Rectal smooth muscle tissue (tissue), 1 donor: ENCODE results near the gene BTN1A1.
"Not testable (repeated sequence)": the region's sequence is repeated elsewhere in the genome, so short reads cannot be mapped to it uniquely, and the experiment has no call there.

Experiments used
- H3K27ac ChIP-seq: one replicate; pipeline ENCODE4 v1.7.0; 2013; ENCODE audit warnings: low read depth, low read length, inconsistent platforms
- H3K27me3 ChIP-seq: one replicate; pipeline ENCODE4 v1.7.0; 2013; ENCODE audit warnings: low read length; ENCODE audit not compliant: control insufficient read depth, insufficient read depth
- H3K36me3 ChIP-seq: one replicate; pipeline ENCODE4 v1.7.0; 2013; ENCODE audit warnings: low read length; ENCODE audit not compliant: control insufficient read depth, insufficient read depth
- H3K4me1 ChIP-seq: one replicate; pipeline ENCODE4 v1.7.0; 2013; ENCODE audit warnings: low read length; ENCODE audit not compliant: control insufficient read depth, insufficient read depth
- H3K4me3 ChIP-seq: one replicate; pipeline ENCODE4 v1.7.0; 2013; ENCODE audit warnings: low read length
- H3K9ac ChIP-seq: one replicate; pipeline ENCODE4 v1.7.0; 2013; ENCODE audit warnings: low read length

Gene BTN1A1

GRCh38 chr6:26501482-26501986, 1.4 kb downstream of the BTN1A1 start:
- Histone ChIP-seq H3K27me3 (peaks cover 13% of the 10 kb centered on the region), H3K9ac (no peak overlapping the region), H3K36me3 (no peaks in the 10 kb centered on the region), H3K27ac (no peak overlapping the region), H3K4me3 (peak overlapping the region; percentile 63), H3K4me1 (no peaks in the 10 kb centered on the region)

GRCh38 chr6:26502165-26502564, 2.1 kb downstream of the BTN1A1 start:
- Histone ChIP-seq H3K9ac (no peak overlapping the region), H3K36me3 (no peaks in the 10 kb centered on the region), H3K4me1 (no peaks in the 10 kb centered on the region), H3K27me3 (peaks cover 13% of the 10 kb centered on the region), H3K4me3 (no peak overlapping the region), H3K27ac (no peak overlapping the region)

GRCh38 chr6:26502626-26503025, 2.5 kb downstream of the BTN1A1 start:
- no peaks in the 10 kb centered on the region for H3K36me3 ChIP-seq
- no peak overlapping the region for H3K4me3 ChIP-seq
- H3K27me3 ChIP-seq: peaks cover 13% of the 10 kb centered on the region
- H3K27ac ChIP-seq: no peak overlapping the region
- H3K9ac ChIP-seq: no peak overlapping the region
- no peaks in the 10 kb centered on the region for H3K4me1 ChIP-seq

GRCh38 chr6:26507658-26508057, 7.6 kb downstream of the BTN1A1 start:
- H3K4me3 ChIP-seq: no peak overlapping the region
- no peaks in the 10 kb centered on the region for H3K4me1 ChIP-seq
- H3K9ac ChIP-seq: no peak overlapping the region
- no peaks in the 10 kb centered on the region for H3K36me3 ChIP-seq
- H3K27ac ChIP-seq: no peak overlapping the region
- H3K27me3 ChIP-seq: peaks cover 3% of the 10 kb centered on the region

GRCh38 chr6:26511033-26511432, 10.9 kb downstream of the BTN1A1 start:
- not testable (repeated sequence) for H3K36me3 ChIP-seq, H3K27me3 ChIP-seq, H3K4me3 ChIP-seq, H3K4me1 ChIP-seq, H3K27ac ChIP-seq, H3K9ac ChIP-seq

- no peak overlapping the region for H3K27ac ChIP-seq
- no peaks in the 10 kb centered on the region for H3K36me3 ChIP-seq
- H3K4me3 ChIP-seq: no peak overlapping the region
- H3K9ac ChIP-seq: no peak overlapping the region
- H3K27me3 ChIP-seq: no peaks in the 10 kb centered on the region
- no peaks in the 10 kb centered on the region for H3K4me1 ChIP-seq
Observed at GRCh38 chr6:26514984-26515383, 14.9 kb downstream of the BTN1A1 start.

GRCh38 chr6:26516481-26517427, 16.7 kb downstream of the BTN1A1 start:
- H3K36me3 ChIP-seq: no peaks in the 10 kb centered on the region
- no peak overlapping the region for H3K27ac ChIP-seq
- H3K27me3 ChIP-seq: no peaks in the 10 kb centered on the region
- H3K9ac ChIP-seq: no peak overlapping the region
- peaks cover 5% of the 10 kb centered on the region for H3K4me1 ChIP-seq
- no peak overlapping the region for H3K4me3 ChIP-seq

- peaks cover 5% of the 10 kb centered on the region for H3K4me1 ChIP-seq
- H3K4me3 ChIP-seq: no peak overlapping the region
- H3K27ac ChIP-seq: no peak overlapping the region
- H3K36me3 ChIP-seq: no peaks in the 10 kb centered on the region
- no peaks in the 10 kb centered on the region for H3K27me3 ChIP-seq
- no peak overlapping the region for H3K9ac ChIP-seq
Observed at GRCh38 chr6:26519359-26519758, 19.3 kb downstream of the BTN1A1 start.

GRCh38 chr6:26520237-26520849, 20.2 kb downstream of the BTN1A1 start:
- no peaks in the 10 kb centered on the region for H3K27me3 ChIP-seq
- no peaks in the 10 kb centered on the region for H3K36me3 ChIP-seq
- H3K9ac ChIP-seq: peak overlapping the region; percentile 10
- peaks cover 5% of the 10 kb centered on the region for H3K4me1 ChIP-seq
- peak overlapping the region; percentile 72 for H3K27ac ChIP-seq
- H3K4me3 ChIP-seq: peak overlapping the region; percentile 59

- Histone ChIP-seq H3K9ac (peak overlapping the region; percentile 45), H3K36me3 (no peaks in the 10 kb centered on the region), H3K4me1 (peaks cover 5% of the 10 kb centered on the region), H3K27me3 (no peaks in the 10 kb centered on the region), H3K4me3 (peak overlapping the region; percentile 77), H3K27ac (peak overlapping the region; percentile 97)
Observed at GRCh38 chr6:26520850-26521599, 20.9 kb downstream of the BTN1A1 start.

- Histone ChIP-seq H3K4me3 (peak overlapping the region; percentile 77), H3K9ac (peak overlapping the region; percentile 45), H3K27me3 (no peaks in the 10 kb centered on the region), H3K36me3 (no peaks in the 10 kb centered on the region), H3K4me1 (peaks cover 5% of the 10 kb centered on the region), H3K27ac (peak overlapping the region; percentile 97)
Observed at GRCh38 chr6:26521600-26522391, 21.7 kb downstream of the BTN1A1 start.
